HFFc6 (cell line): ENCODE results near the gene ATP1B2. TPM values are rescaled to one million over a fixed set of nuclear protein-coding genes. Genes with fewer than 3 reads are reported as not detected.
A peak's percentile ranks its signal among the peaks of the same experiment; 100 is the strongest.

Experiments
- DNase-seq: peaks from one replicate; pipeline ENCODE4 v3.0.0-alpha.2; 2018
- H3K27ac Mint-ChIP-seq: 2 replicates; pipeline ENCODE4 v1.8.0; 2020; ENCODE audit warnings: mild to moderate bottlenecking, mixed read lengths
- H3K27me3 Mint-ChIP-seq: 2 replicates; pipeline ENCODE4 v1.8.0; 2021; ENCODE audit warnings: mild to moderate bottlenecking, moderate library complexity, mixed read lengths; ENCODE audit not compliant: insufficient read depth
- H3K36me3 Mint-ChIP-seq: 2 replicates; pipeline ENCODE4 v1.8.0; 2021; ENCODE audit warnings: low read depth, mixed read lengths
- H3K4me1 Mint-ChIP-seq: 2 replicates; pipeline ENCODE4 v1.8.0; 2020; ENCODE audit warnings: low read depth, mixed read lengths
- H3K4me3 Mint-ChIP-seq: 2 replicates; pipeline ENCODE4 v1.8.0; 2020; ENCODE audit warnings: mild to moderate bottlenecking, moderate library complexity, mixed read lengths
- H3K9me3 Mint-ChIP-seq: 2 replicates; pipeline ENCODE4 v1.8.0; 2020; ENCODE audit warnings: mild to moderate bottlenecking, mixed read lengths
- total RNA-seq, 6 experiments: library from RNA; stranded (reverse); fragmentation: NEBNext Ultra II Directional; extraction: Animal tissue kit (Norgen Biotek cat#: 25700); gene quantifications; 2 replicates in 1 of 6; 3 replicates in 5 of 6; pipeline ENCODE4 v1.2.3, GENCODE V29; 2021
- TF ChIP-seq, protein P1 (sequence below): fragments of 200-600 bp; sonication (generic); IDR thresholded peaks from 2 replicates; pipeline ENCODE4 v1.5.0; 2021; ENCODE audit warnings: antibody characterized with exemption, mild to moderate bottlenecking

ATP1B2 gene
- total RNA-seq, 6 experiments from 2014 or later = not detected

- Mint-ChIP-seq H3K36me3 (peaks cover 9% of the 10 kb centered on the region), H3K4me1 (peaks cover 19% of the 10 kb centered on the region), H3K9me3 (no peaks in the 10 kb centered on the region), H3K27me3 (peaks cover 35% of the 10 kb centered on the region), H3K4me3 (peak within 1 kb of the TSS; percentile 73), H3K27ac (peak within 1 kb of the TSS; percentile 79)
- TF ChIP-seq, protein P1, sequence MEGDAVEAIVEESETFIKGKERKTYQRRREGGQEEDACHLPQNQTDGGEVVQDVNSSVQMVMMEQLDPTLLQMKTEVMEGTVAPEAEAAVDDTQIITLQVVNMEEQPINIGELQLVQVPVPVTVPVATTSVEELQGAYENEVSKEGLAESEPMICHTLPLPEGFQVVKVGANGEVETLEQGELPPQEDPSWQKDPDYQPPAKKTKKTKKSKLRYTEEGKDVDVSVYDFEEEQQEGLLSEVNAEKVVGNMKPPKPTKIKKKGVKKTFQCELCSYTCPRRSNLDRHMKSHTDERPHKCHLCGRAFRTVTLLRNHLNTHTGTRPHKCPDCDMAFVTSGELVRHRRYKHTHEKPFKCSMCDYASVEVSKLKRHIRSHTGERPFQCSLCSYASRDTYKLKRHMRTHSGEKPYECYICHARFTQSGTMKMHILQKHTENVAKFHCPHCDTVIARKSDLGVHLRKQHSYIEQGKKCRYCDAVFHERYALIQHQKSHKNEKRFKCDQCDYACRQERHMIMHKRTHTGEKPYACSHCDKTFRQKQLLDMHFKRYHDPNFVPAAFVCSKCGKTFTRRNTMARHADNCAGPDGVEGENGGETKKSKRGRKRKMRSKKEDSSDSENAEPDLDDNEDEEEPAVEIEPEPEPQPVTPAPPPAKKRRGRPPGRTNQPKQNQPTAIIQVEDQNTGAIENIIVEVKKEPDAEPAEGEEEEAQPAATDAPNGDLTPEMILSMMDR = no peak
- no peak for DNase-seq
Measured at GRCh38 chr17:7704601-7705268, 54.0 kb downstream of the ATP1B2 start, which contains the start of gene EFNB3. EFNB3 (plus strand) TSS chr17:7705202; CDS start chr17:7705599, 397 bp downstream.

- TF ChIP-seq, protein P1 = no peak
- H3K36me3 Mint-ChIP-seq = peaks cover 6% of the 10 kb centered on the region
- no peaks in the 10 kb centered on the region for H3K9me3 Mint-ChIP-seq
- H3K4me3 Mint-ChIP-seq = peak overlapping the region; percentile 3; the same call in 1 of the 2 replicates
- peaks cover 26% of the 10 kb centered on the region for H3K4me1 Mint-ChIP-seq
- DNase-seq = no peak
- peaks cover 35% of the 10 kb centered on the region for H3K27me3 Mint-ChIP-seq
- no peak overlapping the region for H3K27ac Mint-ChIP-seq
Measured at GRCh38 chr17:7705269-7706255, 54.8 kb downstream of the ATP1B2 start.

GRCh38 chr17:7706631-7707354 is 56.1 kb downstream of the ATP1B2 start:
- TF ChIP-seq, protein P1 = no peak
- no peak overlapping the region for H3K27ac Mint-ChIP-seq
- H3K9me3 Mint-ChIP-seq = no peaks in the 10 kb centered on the region
- H3K4me1 Mint-ChIP-seq = peaks cover 27% of the 10 kb centered on the region
- no peak for DNase-seq
- H3K36me3 Mint-ChIP-seq = peaks cover 4% of the 10 kb centered on the region; the same call in 1 of the 2 replicates
- no peak overlapping the region for H3K4me3 Mint-ChIP-seq
- peaks cover 39% of the 10 kb centered on the region for H3K27me3 Mint-ChIP-seq

Other genes with a start within 250 kb of the ATP1B2 start
- 10 to 100 TPM; 52.2 to 79.1 (median 72.3) TPM for gene TMEM256, start 246.8 kb upstream of the ATP1B2 start, total RNA-seq
- gene NLGN2, start 243.1 kb upstream of the ATP1B2 start, total RNA-seq = 10 to 100 TPM; 41.3 to 57.3 (median 46.2) TPM
- gene SPEM1, start 230.6 kb upstream of the ATP1B2 start, total RNA-seq = not detected
- gene SPEM2, start 225.3 kb upstream of the ATP1B2 start, total RNA-seq = not detected
- not detected for gene SPEM3, start 222.1 kb upstream of the ATP1B2 start, total RNA-seq
- gene TMEM102, start 215.5 kb upstream of the ATP1B2 start, total RNA-seq = 1 to 10 TPM; 2.2 to 2.9 (median 2.8) TPM
- gene FGF11, start 211.4 kb upstream of the ATP1B2 start, total RNA-seq = under 1 TPM in 3 of 6 experiments, not detected in 3; 0.10 to 0.31 (median 0.24) TPM
- gene CHRNB1, start 205.9 kb upstream of the ATP1B2 start, total RNA-seq = 1 to 10 TPM; 2.0 to 2.8 (median 2.4) TPM
- gene ZBTB4, start 171.3 kb upstream of the ATP1B2 start, total RNA-seq = 10 to 100 TPM; 62.7 to 75.9 (median 68.6) TPM
- not detected for gene SLC35G6, start 169.5 kb upstream of the ATP1B2 start, total RNA-seq
- 100 to 1,000 TPM; 111 to 127 (median 118) TPM for gene POLR2A, start 166.6 kb upstream of the ATP1B2 start, total RNA-seq
- 10 to 100 TPM; 22.0 to 28.3 (median 25.4) TPM for gene TNFSF12, start 101.9 kb upstream of the ATP1B2 start, total RNA-seq
- gene TNFSF13, start 92.2 kb upstream of the ATP1B2 start, total RNA-seq = 1 to 10 TPM; 1.2 to 2.8 (median 1.5) TPM
- 10 to 100 TPM; 53.9 to 70.3 (median 60.3) TPM for gene SENP3, start 89.0 kb upstream of the ATP1B2 start, total RNA-seq
- gene CD68, start 71.3 kb upstream of the ATP1B2 start, total RNA-seq = 10 to 100 TPM; 46.6 to 71.7 (median 68.5) TPM
- 10 to 100 TPM; 59.2 to 91.2 (median 68.6) TPM for gene MPDU1, start 67.1 kb upstream of the ATP1B2 start, total RNA-seq
- gene SOX15, start 60.8 kb upstream of the ATP1B2 start, total RNA-seq = 1 to 10 TPM in 1 of 6 experiments, under 1 TPM in 5; 0.62 to 1.0 (median 0.81) TPM
- 10 to 100 TPM; 49.3 to 62.3 (median 51.5) TPM for gene FXR2, start 36.0 kb upstream of the ATP1B2 start, total RNA-seq
- gene SAT2, start 23.1 kb upstream of the ATP1B2 start, total RNA-seq = 10 to 100 TPM; 39.2 to 55.0 (median 43.5) TPM
- gene SHBG, start 20.8 kb upstream of the ATP1B2 start, total RNA-seq = 1 to 10 TPM in 1 of 6 experiments, under 1 TPM in 5; 0.36 to 1.2 (median 0.79) TPM
- 10 to 100 TPM; 68.1 to 84.3 (median 75.4) TPM for gene TP53, start 36.6 kb downstream of the ATP1B2 start, total RNA-seq
- gene WRAP53, start 37.6 kb downstream of the ATP1B2 start, total RNA-seq = 10 to 100 TPM in 5 of 6 experiments, 1 to 10 TPM in 1; 8.6 to 18.2 (median 15.2) TPM
- gene EFNB3, start 54.3 kb downstream of the ATP1B2 start, total RNA-seq = under 1 TPM; 0.12 to 0.34 (median 0.24) TPM
- gene DNAH2, start 66.8 kb downstream of the ATP1B2 start, total RNA-seq = not detected
- 10 to 100 TPM; 10.4 to 15.2 (median 11.6) TPM for gene KDM6B, start 183.3 kb downstream of the ATP1B2 start, total RNA-seq
- gene TMEM88, start 204.1 kb downstream of the ATP1B2 start, total RNA-seq = 1 to 10 TPM in 2 of 6 experiments, under 1 TPM in 4; 0.40 to 1.3 (median 0.60) TPM
- 100 to 1,000 TPM; 104 to 122 (median 107) TPM for gene NAA38, start 206.6 kb downstream of the ATP1B2 start, total RNA-seq
- gene CYB5D1, start 207.1 kb downstream of the ATP1B2 start, total RNA-seq = 10 to 100 TPM in 4 of 6 experiments, 1 to 10 TPM in 2; 9.3 to 15.3 (median 10.5) TPM
- gene CHD3, start 237.9 kb downstream of the ATP1B2 start, total RNA-seq = 100 to 1,000 TPM in 4 of 6 experiments, 10 to 100 TPM in 2; 83.3 to 112 (median 110) TPM